Naive thymus-derived CD4-positive, alpha-beta T cell (primary cell): ENCODE results near the gene SNED1. TPM values are rescaled to one million over a fixed set of nuclear protein-coding genes. Genes with fewer than 3 reads are reported as not detected.

Experiments used
- ATAC-seq: fragments of 150-1000 bp; cut with Tn5 transposase; 2 replicates; pipeline ENCODE4 v1.10.0; 2021; ENCODE audit warnings: mild to moderate bottlenecking, moderate library complexity
- CTCF ChIA-PET: fragments of 350-600 bp; sonication (Branson Sonifier 250); formaldehyde crosslinking; loops from one replicate; lab custom pipeline; 2021; ENCODE audit warnings: antibody characterized with exemption; lab: Charles Lee
- POLR2A ChIA-PET: fragments of 350-600 bp; sonication (Branson Sonifier 250); formaldehyde crosslinking; loops from one replicate; lab custom pipeline; 2021; ENCODE audit warnings: antibody characterized with exemption, inconsistent platforms; lab: Charles Lee
- DNase-seq, 9 donors: peaks; one replicate each; pipeline versions ENCODE4 v3.0.0 to v3.0.0-alpha.2; 2020 to 2022; ENCODE audit warnings: mixed read lengths in 1 of 9
- H3K27ac ChIP-seq: one replicate; pipeline ENCODE4 v1.7.0; 2013; ENCODE audit warnings: mild to moderate bottlenecking, low read depth, low read length, moderate library complexity
- H3K27me3 ChIP-seq, 2 donors: one replicate each; pipeline ENCODE4 v1.7.0; 2013; ENCODE audit warnings: low read length in 2 of 2, mild to moderate bottlenecking in 2 of 2, moderate library complexity in 2 of 2; ENCODE audit not compliant: control insufficient read depth in 2 of 2, insufficient read depth in 2 of 2
- H3K36me3 ChIP-seq, 3 experiments: 1 replicate in 2 of 3; 2 replicates in 1 of 3; pipeline ENCODE4 v1.7.0; 2013; ENCODE audit warnings: low read length in 3 of 3, mild to moderate bottlenecking in 3 of 3, moderate library complexity in 1 of 3; ENCODE audit not compliant: insufficient read depth in 3 of 3, control insufficient read depth in 2 of 3
- H3K4me1 ChIP-seq, 2 donors: one replicate each; pipeline ENCODE4 v1.7.0; 2013; ENCODE audit warnings: low read length in 2 of 2, mild to moderate bottlenecking in 2 of 2, moderate library complexity in 1 of 2; ENCODE audit not compliant: control insufficient read depth in 2 of 2, insufficient read depth in 2 of 2
- H3K4me3 ChIP-seq: 2 replicates; pipeline ENCODE4 v1.7.0; 2013; ENCODE audit warnings: mild to moderate bottlenecking, low read length
- H3K9me3 ChIP-seq, 3 experiments: 1 replicate in 2 of 3; 2 replicates in 1 of 3; pipeline ENCODE4 v1.7.0; 2013; ENCODE audit warnings: low read length in 3 of 3; ENCODE audit not compliant: control insufficient read depth in 2 of 3
- H3K27ac Mint-ChIP-seq, 9 donors: one replicate each; pipeline ENCODE4 v1.8.0; 2020 to 2022; ENCODE audit warnings: mixed read lengths in 9 of 9, mild to moderate bottlenecking in 8 of 9, moderate library complexity in 5 of 9, inconsistent platforms in 2 of 9
- H3K27me3 Mint-ChIP-seq, 5 donors: one replicate each; pipeline ENCODE4 v1.8.0; 2021 to 2022; ENCODE audit warnings: mixed read lengths in 5 of 5, mild to moderate bottlenecking in 1 of 5
- H3K36me3 Mint-ChIP-seq, 5 donors: one replicate each; pipeline ENCODE4 v1.8.0; 2020 to 2022; ENCODE audit warnings: mixed read lengths in 5 of 5, mild to moderate bottlenecking in 3 of 5, inconsistent platforms in 1 of 5
- H3K4me1 Mint-ChIP-seq, 7 donors: one replicate each; pipeline ENCODE4 v1.8.0; 2020 to 2022; ENCODE audit warnings: mixed read lengths in 7 of 7, mild to moderate bottlenecking in 3 of 7, inconsistent platforms in 1 of 7
- H3K4me3 Mint-ChIP-seq, 10 donors: one replicate each; pipeline ENCODE4 v1.8.0; 2020 to 2022; ENCODE audit warnings: mild to moderate bottlenecking in 10 of 10, mixed read lengths in 10 of 10, moderate library complexity in 6 of 10, inconsistent platforms in 2 of 10
- H3K9me3 Mint-ChIP-seq, 11 donors: one replicate each; pipeline ENCODE4 v1.8.0; 2020 to 2022; ENCODE audit warnings: mixed read lengths in 11 of 11, mild to moderate bottlenecking in 4 of 11, inconsistent platforms in 1 of 11, moderate library complexity in 1 of 11
- intact Hi-C, 2 donors: fragments of 100-400 bp; cut with micrococcal nuclease; formaldehyde crosslinking; loops; one replicate each; pipeline ENCODE4 v1.15.1; 2023
- polyA plus RNA-seq, 2 donors: library from polyadenylated mRNA; unstranded; fragments of 300-500 nt; fragmentation: Illumina TruSeq; gene quantifications; one replicate each; pipeline ENCODE4 v1.2.3, GENCODE V29; 2021
- total RNA-seq, 6 experiments: library from RNA in 5 of 6; stranded (reverse) in 5 of 6; gene quantifications; 1 replicate in 5 of 6; 2 replicates in 1 of 6; pipeline ENCODE4 v1.2.3 and lab custom pipeline; 2021 to 2026

Gene SNED1
- total RNA-seq (100 to 1,000 TPM in 1 of 5 experiments, 10 to 100 TPM in 4; 20.3 to 120 (median 56.3) TPM), polyA plus RNA-seq (1 to 10 TPM; 1.0 to 1.4 TPM), total RNA-seq (lab: John Stamatoyannopoulos, UW) (63.9 reads per million, percentile 76 among the genes with 10 or more reads in this experiment)

DNA sequence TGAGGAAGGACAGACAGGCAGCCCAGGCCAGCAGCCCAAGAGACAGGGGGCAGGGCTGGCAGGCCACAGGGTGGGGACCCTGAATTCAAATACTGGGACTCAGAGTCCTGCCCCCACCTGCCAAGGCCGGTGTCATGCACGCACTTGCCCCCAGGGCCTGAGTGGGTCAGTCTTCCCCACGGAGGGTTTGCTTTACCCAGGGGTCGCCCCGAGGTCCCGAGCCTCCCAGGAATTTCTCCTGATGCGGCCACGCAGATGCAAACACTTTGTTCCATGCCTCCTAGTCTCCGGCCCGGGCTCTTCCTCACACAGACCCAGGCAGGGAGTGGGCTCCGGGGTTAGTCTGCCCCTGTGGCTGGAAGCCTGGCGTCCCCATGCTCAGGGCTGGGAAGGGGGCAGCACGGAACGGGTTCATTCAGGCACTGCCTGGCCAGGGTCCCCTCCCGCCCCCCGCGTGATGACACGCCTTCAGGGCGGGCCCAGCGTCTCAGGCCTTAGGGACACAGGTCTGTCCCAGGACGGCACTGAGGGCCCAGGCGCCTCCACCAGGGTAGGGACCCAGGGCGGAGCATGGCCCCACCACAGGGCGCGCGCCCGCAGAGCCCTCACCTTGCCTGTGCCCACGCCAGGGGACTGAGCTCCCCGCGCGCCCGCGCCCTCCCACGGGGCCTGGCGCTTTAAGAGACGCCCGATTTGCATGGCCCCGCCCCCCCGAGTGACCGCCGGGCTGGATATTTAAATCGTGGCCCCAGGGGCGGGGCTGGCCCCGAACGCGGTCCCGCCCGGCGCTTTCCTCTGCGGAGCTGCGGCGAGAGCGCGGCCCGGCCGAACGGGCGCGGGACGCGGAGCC lies at the start of gene SNED1:
Gene SNED1, plus strand, starts transcription at position 763 of the 850 bp plus-strand sequence. CDS start 220 bp downstream, outside the sequence.
- H3K9me3 ChIP-seq: peaks cover 0 to under 1% (median 0%) of the 10 kb centered on the region in 3 experiments
- H3K27me3 ChIP-seq: no peaks in the 10 kb centered on the region
- intact Hi-C loops: loop anchor here (1.0 to 5.0 kb wide), 2 partner anchors 38 to 39 kb away; no protein-coding TSS in a partner anchor
- Mint-ChIP-seq H3K4me1 (peaks cover 4 to 17% (median 11%) of the 10 kb centered on the region in 7 donors), H3K4me3 (peak within 1 kb of the TSS; percentile 65 to 94 (median 78)), H3K36me3 (peaks cover 0 to 2% (median 0%) of the 10 kb centered on the region in 5 donors), H3K27me3 (peaks cover 0 to 33% (median 20%) of the 10 kb centered on the region in 5 donors), H3K9me3 (peaks cover 0 to 1% (median 0%) of the 10 kb centered on the region in 11 donors), H3K27ac (peak within 1 kb of the TSS in 7 of 9 donors; percentile 18 to 96 (median 78))
- ChIA-PET POLR2A (interaction anchor here (0.6 kb wide), 1 partner anchor 151 kb away, joined by 3 read pairs; the partner anchor contains the start of gene PASK), CTCF (no interaction called here)
- ATAC-seq (peak; percentile 81), DNase-seq (peak in 6 of 9 donors; percentile 25 to 73 (median 45))
- H3K27ac ChIP-seq: peak within 1 kb of the TSS; percentile 48
- peak within 1 kb of the TSS; percentile 31 for H3K4me3 ChIP-seq
- H3K4me1 ChIP-seq: no peaks in the 10 kb centered on the region
- H3K36me3 ChIP-seq: no peaks in the 10 kb centered on the region

- H3K4me1 ChIP-seq: no peaks in the 10 kb centered on the region
- H3K9me3 ChIP-seq: no peaks in the 10 kb centered on the region
- peak in 1 of 9 donors; percentile 14 for DNase-seq
- ChIA-PET POLR2A (interaction anchor here (0.5 kb wide), 1 partner anchor 55 kb away, joined by 3 read pairs; no protein-coding TSS in a partner anchor), CTCF (no interaction called here)
- Mint-ChIP-seq H3K27me3 (peaks cover 0 to 9% (median 0%) of the 10 kb centered on the region in 5 donors), H3K4me1 (no peaks in the 10 kb centered on the region), H3K36me3 (no peaks in the 10 kb centered on the region), H3K27ac (no peak overlapping the region), H3K4me3 (no peak overlapping the region), H3K9me3 (peaks cover 0 to 2% (median 0%) of the 10 kb centered on the region in 11 donors)
- H3K27me3 ChIP-seq: no peaks in the 10 kb centered on the region
- no peak overlapping the region for H3K27ac ChIP-seq
- H3K4me3 ChIP-seq: no peak overlapping the region
- ATAC-seq: no peak
- no peaks in the 10 kb centered on the region for H3K36me3 ChIP-seq
- intact Hi-C loops: no loop called here
These were observed 49.3 kb upstream of the SNED1 start for GRCh38 chr2:240948905-240949790.

DNA sequence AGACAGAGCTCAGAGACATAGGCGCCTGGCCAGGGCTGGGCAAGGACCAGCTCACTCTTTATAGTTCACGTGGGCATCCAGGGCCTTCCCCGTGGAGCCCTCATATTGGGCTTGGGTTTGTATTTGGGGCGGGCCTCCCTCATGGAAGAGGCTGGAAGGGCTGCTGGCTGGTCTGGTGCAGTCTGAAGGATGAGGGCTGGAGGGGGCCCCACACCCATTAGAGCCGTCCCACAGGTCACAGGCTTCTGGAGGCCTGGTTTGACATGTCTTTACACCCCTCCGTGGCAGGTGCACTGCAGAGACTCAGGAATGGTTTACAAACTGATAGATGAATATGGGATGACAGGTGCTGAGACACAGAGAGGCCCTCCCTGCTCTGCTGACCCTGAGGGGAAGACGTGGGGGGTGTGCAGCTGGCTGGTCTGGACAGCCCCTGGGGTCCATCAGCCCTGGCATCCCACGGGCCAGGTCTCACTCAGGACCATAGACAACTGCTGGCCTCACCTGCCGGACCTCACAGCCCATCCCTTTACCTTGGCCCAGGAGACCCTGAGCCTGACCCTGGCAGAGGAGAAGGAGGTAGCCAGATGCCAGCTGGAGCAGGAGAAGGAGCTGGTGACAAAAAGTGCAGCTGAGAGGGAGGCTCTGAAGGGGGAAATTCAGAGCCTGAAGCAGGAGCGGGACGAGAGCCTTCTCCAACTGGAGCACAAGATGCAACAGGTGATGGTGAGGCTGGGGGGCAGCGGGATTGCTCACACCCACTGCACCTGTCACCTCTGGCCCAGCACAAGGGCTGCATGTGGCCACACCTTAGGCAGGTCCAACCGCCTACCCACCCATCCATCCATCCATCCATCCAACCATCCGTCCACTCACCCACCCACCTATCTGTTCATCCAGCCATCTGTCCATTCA lies 48.4 kb upstream of the SNED1 start:
- ChIA-PET POLR2A (no interaction called here), CTCF (no interaction called here)
- Mint-ChIP-seq H3K9me3 (peaks cover 0 to 2% (median 0%) of the 10 kb centered on the region in 11 donors), H3K4me3 (no peak overlapping the region), H3K27me3 (peaks cover 0 to 4% (median 0%) of the 10 kb centered on the region in 5 donors), H3K27ac (no peak overlapping the region), H3K4me1 (no peaks in the 10 kb centered on the region), H3K36me3 (no peaks in the 10 kb centered on the region)
- H3K9me3 ChIP-seq: no peaks in the 10 kb centered on the region
- no peak overlapping the region for H3K4me3 ChIP-seq
- peak in 1 of 9 donors; percentile 5 for DNase-seq
- intact Hi-C loops: no loop called here
- H3K27ac ChIP-seq: no peak overlapping the region
- H3K36me3 ChIP-seq: no peaks in the 10 kb centered on the region
- no peak for ATAC-seq
- no peaks in the 10 kb centered on the region for H3K4me1 ChIP-seq
- no peaks in the 10 kb centered on the region for H3K27me3 ChIP-seq

DNA sequence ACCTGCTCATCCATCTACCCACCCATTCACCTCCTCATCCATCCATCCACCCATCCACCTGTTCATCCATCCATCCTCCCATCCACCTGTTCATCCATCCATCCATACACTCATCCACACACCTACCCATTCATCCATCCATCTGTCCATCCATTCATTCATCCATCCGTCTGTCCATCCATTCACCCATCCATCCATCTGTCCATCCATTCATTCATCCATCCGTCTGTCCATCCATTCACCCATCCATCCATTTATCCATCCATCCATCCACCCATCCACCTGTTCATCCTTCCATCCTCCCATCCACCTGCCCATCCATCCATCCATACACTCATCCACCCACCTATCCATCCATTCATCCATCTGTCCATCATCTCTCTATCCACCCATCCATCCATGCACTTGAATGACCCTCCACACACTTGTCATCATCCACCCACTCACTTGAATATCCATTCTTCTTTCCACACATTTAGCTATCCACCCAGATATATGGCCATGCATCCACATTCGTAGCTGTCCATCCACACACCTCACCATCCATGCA lies 47.3 kb upstream of the SNED1 start:
- Histone ChIP-seq H3K27ac (no peak overlapping the region), H3K4me3 (no peak overlapping the region), H3K9me3 (no peaks in the 10 kb centered on the region), H3K36me3 (no peaks in the 10 kb centered on the region), H3K27me3 (no peaks in the 10 kb centered on the region), H3K4me1 (no peaks in the 10 kb centered on the region)
- no peaks in the 10 kb centered on the region for H3K36me3 Mint-ChIP-seq
- ChIA-PET POLR2A (no interaction called here), CTCF (interaction anchor here (0.8 kb wide), 1 partner anchor 275 kb away, joined by 3 read pairs; no protein-coding TSS in a partner anchor)
- H3K27ac Mint-ChIP-seq: no peak overlapping the region
- no peak for ATAC-seq
- intact Hi-C loops: no loop called here
- H3K9me3 Mint-ChIP-seq: no peaks in the 10 kb centered on the region
- no peaks in the 10 kb centered on the region for H3K4me1 Mint-ChIP-seq
- no peaks in the 10 kb centered on the region for H3K27me3 Mint-ChIP-seq
- H3K4me3 Mint-ChIP-seq: no peak overlapping the region
- peak in 1 of 9 donors; percentile 1 for DNase-seq

DNA sequence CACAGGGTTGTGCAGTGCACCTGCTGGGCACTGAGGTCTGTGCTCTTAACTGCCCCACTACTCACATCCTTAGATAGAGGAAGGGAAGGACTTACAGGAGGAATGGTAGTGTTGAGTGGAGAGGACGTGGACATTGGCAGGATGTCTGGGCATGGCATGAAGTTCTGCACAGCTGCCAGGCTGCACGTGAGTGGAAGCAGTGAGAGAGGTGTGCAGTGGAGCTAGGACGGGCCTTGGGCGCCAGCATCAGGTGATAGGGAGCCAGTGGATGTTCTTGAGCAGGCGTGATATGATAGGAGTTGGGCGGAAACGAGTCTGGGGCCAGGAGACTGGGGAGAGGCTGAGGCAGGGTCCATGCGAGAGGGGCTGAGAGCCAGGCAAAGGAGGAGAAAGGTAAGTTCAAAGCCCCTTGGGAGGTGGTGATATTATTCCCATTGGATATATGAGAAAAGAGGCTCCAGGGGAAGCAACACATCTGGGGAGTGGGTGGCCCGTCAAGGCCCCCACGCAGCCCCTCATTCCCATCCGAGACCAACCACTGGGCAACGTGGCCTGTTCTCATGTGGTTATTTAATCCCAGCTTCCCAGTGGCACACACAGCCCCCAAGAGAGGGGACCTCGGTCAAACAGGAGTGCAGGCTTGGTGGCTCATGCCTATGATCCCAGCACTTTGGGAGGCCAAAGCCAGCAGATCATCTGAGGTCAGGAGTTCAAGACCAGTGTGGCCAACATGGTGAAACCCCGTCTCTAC lies 45.7 kb upstream of the SNED1 start:
- no peaks in the 10 kb centered on the region for H3K4me1 Mint-ChIP-seq

More for the DNA sequence above, 45.7 kb upstream of the SNED1 start:
- H3K36me3 Mint-ChIP-seq: no peaks in the 10 kb centered on the region
- no peak overlapping the region for H3K4me3 ChIP-seq
- no peaks in the 10 kb centered on the region for H3K9me3 ChIP-seq
- intact Hi-C loops: no loop called here
- H3K27ac ChIP-seq: no peak overlapping the region
- H3K9me3 Mint-ChIP-seq: no peaks in the 10 kb centered on the region
- H3K27ac Mint-ChIP-seq: no peak overlapping the region
- no peaks in the 10 kb centered on the region for H3K4me1 ChIP-seq
- H3K27me3 Mint-ChIP-seq: peaks cover 0 to 3% (median 0%) of the 10 kb centered on the region in 5 donors
- DNase-seq (peak in 1 of 9 donors; percentile 9), ATAC-seq (no peak)
- H3K27me3 ChIP-seq: no peaks in the 10 kb centered on the region
- POLR2A ChIA-PET: no interaction called here
- no peaks in the 10 kb centered on the region for H3K36me3 ChIP-seq
- no peak overlapping the region for H3K4me3 Mint-ChIP-seq
- CTCF ChIA-PET: no interaction called here
